Sigmoid colon (tissue), 7 donors: ENCODE results near the gene TMED5. TPM values are rescaled to one million over a fixed set of nuclear protein-coding genes. Genes with fewer than 3 reads are reported as not detected.

Experiments used
- DNase-seq: peaks from one replicate; pipeline ENCODE4 v3.0.0-alpha.2; 2019
- H3K27ac ChIP-seq, 4 donors: fragments of 200-600 bp; sonication (generic); one replicate each; pipeline ENCODE4 v1.5.1; 2016 to 2019; ENCODE audit warnings: mild to moderate bottlenecking in 1 of 4
- H3K27me3 ChIP-seq, 3 donors: fragments of 200-600 bp; sonication (generic); one replicate each; pipeline ENCODE4 v1.5.1; 2019; ENCODE audit warnings: mild to moderate bottlenecking in 1 of 3
- H3K36me3 ChIP-seq, 4 donors: fragments of 200-600 bp; sonication (generic); one replicate each; pipeline ENCODE4 v1.5.1; 2016 to 2019
- H3K4me1 ChIP-seq, 4 donors: fragments of 200-600 bp; sonication (generic); one replicate each; pipeline ENCODE4 v1.5.1; 2017 to 2019
- H3K4me3 ChIP-seq, 4 donors: fragments of 200-600 bp; sonication (generic); one replicate each; pipeline ENCODE4 v1.5.1; 2017 to 2019; ENCODE audit warnings: mild to moderate bottlenecking in 2 of 4, moderate library complexity in 1 of 4
- H3K9me3 ChIP-seq, 4 donors: fragments of 200-600 bp in 3 of 4; sonication (generic) in 3 of 4; one replicate each; pipeline versions ENCODE4 v1.5.1 to v1.6.1; 2013 to 2019
- EP300 ChIP-seq, 4 donors: sonication (generic); formaldehyde crosslinking; IDR thresholded peaks; one replicate each; pipeline ENCODE4 v1.6.1; 2017; ENCODE audit warnings: antibody characterized with exemption in 4 of 4
- POLR2A ChIP-seq, 2 donors: fragments of 450-650 bp; IDR thresholded peaks; one replicate each; pipeline ENCODE4 v1.6.1; 2016; ENCODE audit warnings: antibody characterized with exemption in 2 of 2, mild to moderate bottlenecking in 2 of 2, moderate library complexity in 2 of 2
- POLR2AphosphoS5 ChIP-seq, 4 donors: sonication (generic); formaldehyde crosslinking; IDR thresholded peaks; one replicate each; pipeline ENCODE4 v1.6.1; 2017; ENCODE audit warnings: antibody characterized with exemption in 4 of 4
- WGBS, 2 donors: extraction: QIAGEN DNeasy Blood & Tissue Kit; methylation state at CpG; one replicate each; pipeline ENCODE4 v1.1.7; 2013; 5-methylcytosine and 5-hydroxymethylcytosine counted together
- intact Hi-C: fragments of 100-400 bp; cut with DNase I; formaldehyde crosslinking; loops from one replicate; pipeline ENCODE4 v1.15.1; 2023
- polyA plus RNA-seq, 3 donors: library from polyadenylated mRNA; stranded (reverse); fragments of 200-250 nt; gene quantifications; one replicate each; pipeline ENCODE4 v1.2.3, GENCODE V29; 2013
- small RNA-seq, 3 donors: library from RNA; depleted of rRNA; stranded (forward); fragments of <200 nt; gene quantifications; one replicate each; pipeline ENCODE3, GENCODE V24; 2016
- total RNA-seq, 4 donors: library from RNA; depleted of rRNA; stranded (reverse); fragments of >200 nt; gene quantifications; one replicate each; pipeline ENCODE4 v1.1.0, GENCODE V29; 2016
- TF ChIP-seq, protein P1 (sequence below), 4 experiments: fragments of 450-650 bp in 3 of 4; fragments of 200-600 bp in 1 of 4; IDR thresholded peaks; one replicate each; pipeline ENCODE4 v1.5.1; 2016 to 2019; ENCODE audit warnings: antibody characterized with exemption in 4 of 4, mild to moderate bottlenecking in 3 of 4, moderate library complexity in 2 of 4
- donor health status: healthy with polysubstance abuse.
- donor health status: Bipolar disorder and iron deficiency.
- donor health status: healthy.

TMED5 gene
- total and polyA plus RNA-seq, 7 donors: 9.0 to 59.7 (median 41.0) TPM

GRCh38 chr1:93108335-93108734, 71.9 kb downstream of the TMED5 start:
- H3K4me1 ChIP-seq: peaks cover 0 to 21% (median 7%) of the 10 kb centered on the region in 4 donors
- WGBS, 2 donors: 98% methylated on average over 2 of the region's 2 CpGs
- H3K27me3 ChIP-seq: no peaks in the 10 kb centered on the region
- H3K4me3 ChIP-seq: no peak overlapping the region
- H3K36me3 ChIP-seq: peaks cover 0 to 5% (median 0%) of the 10 kb centered on the region in 4 donors
- TF ChIP-seq EP300 (IDR thresholded peaks at IDR 0.05) (no peak), POLR2AphosphoS5 (IDR thresholded peaks at IDR 0.05) (no peak)
- TF ChIP-seq, protein P1, sequence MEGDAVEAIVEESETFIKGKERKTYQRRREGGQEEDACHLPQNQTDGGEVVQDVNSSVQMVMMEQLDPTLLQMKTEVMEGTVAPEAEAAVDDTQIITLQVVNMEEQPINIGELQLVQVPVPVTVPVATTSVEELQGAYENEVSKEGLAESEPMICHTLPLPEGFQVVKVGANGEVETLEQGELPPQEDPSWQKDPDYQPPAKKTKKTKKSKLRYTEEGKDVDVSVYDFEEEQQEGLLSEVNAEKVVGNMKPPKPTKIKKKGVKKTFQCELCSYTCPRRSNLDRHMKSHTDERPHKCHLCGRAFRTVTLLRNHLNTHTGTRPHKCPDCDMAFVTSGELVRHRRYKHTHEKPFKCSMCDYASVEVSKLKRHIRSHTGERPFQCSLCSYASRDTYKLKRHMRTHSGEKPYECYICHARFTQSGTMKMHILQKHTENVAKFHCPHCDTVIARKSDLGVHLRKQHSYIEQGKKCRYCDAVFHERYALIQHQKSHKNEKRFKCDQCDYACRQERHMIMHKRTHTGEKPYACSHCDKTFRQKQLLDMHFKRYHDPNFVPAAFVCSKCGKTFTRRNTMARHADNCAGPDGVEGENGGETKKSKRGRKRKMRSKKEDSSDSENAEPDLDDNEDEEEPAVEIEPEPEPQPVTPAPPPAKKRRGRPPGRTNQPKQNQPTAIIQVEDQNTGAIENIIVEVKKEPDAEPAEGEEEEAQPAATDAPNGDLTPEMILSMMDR (IDR thresholded peaks at IDR 0.05): no peak
- intact Hi-C loops: no loop called here
- peaks cover 0 to 4% (median 0%) of the 10 kb centered on the region in 4 donors for H3K9me3 ChIP-seq
- no peak overlapping the region for H3K27ac ChIP-seq
- no peak for DNase-seq

GRCh38 chr1:93107395-93107794, 72.8 kb downstream of the TMED5 start:
- TF ChIP-seq EP300 (IDR thresholded peaks at IDR 0.05): no peak
- TF ChIP-seq POLR2A (IDR thresholded peaks at IDR 0.05): no peak
- TF ChIP-seq POLR2AphosphoS5 (IDR thresholded peaks at IDR 0.05): no peak
- TF ChIP-seq, protein P1 (IDR thresholded peaks at IDR 0.05): no peak
- H3K27me3 ChIP-seq: no peaks in the 10 kb centered on the region
- H3K36me3 ChIP-seq: peaks cover 0 to 5% (median 0%) of the 10 kb centered on the region in 4 donors
- no peak overlapping the region for H3K4me3 ChIP-seq
- peaks cover 0 to 4% (median 0%) of the 10 kb centered on the region in 4 donors for H3K9me3 ChIP-seq
- intact Hi-C loops: no loop called here
- H3K27ac ChIP-seq: no peak overlapping the region
- DNase-seq: no peak
- peaks cover 0 to 21% (median 7%) of the 10 kb centered on the region in 4 donors for H3K4me1 ChIP-seq
- 95 to 99% methylated on average over 4 of the region's 4 CpGs for WGBS, 2 donors

DNA sequence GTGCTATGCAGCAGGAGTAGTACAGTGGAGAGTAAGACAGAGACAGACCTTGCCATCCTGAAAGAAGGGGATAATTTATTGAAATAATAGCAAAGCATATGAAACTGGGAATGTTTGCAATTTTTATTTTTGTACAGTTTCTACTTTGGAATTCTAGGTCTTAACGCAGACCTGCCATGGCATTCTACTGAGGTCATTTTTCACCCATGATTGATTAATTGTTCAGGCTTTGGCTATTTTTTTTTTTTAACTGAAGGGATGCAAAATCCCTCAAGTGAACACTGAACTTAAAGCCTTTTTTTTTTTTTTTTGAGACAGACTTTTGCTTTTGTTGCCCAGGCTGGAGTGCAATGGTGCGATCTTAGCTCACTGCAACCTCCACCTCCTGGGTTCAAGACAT, 74.0 kb downstream of the TMED5 start:
- no peaks in the 10 kb centered on the region for H3K27me3 ChIP-seq
- no peak for DNase-seq
- peaks cover 0 to 4% (median 0%) of the 10 kb centered on the region in 4 donors for H3K9me3 ChIP-seq
- H3K4me3 ChIP-seq: no peak overlapping the region
- H3K4me1 ChIP-seq: peaks cover 0 to 12% (median 3%) of the 10 kb centered on the region in 4 donors
- H3K36me3 ChIP-seq: peaks cover 0 to 5% (median 0%) of the 10 kb centered on the region in 4 donors
- intact Hi-C loops: no loop called here
- TF ChIP-seq POLR2AphosphoS5 (IDR thresholded peaks at IDR 0.05) (no peak), EP300 (IDR thresholded peaks at IDR 0.05) (no peak), POLR2A (IDR thresholded peaks at IDR 0.05) (no peak)
- TF ChIP-seq, protein P1 (IDR thresholded peaks at IDR 0.05): no peak
- WGBS, 2 donors: 95 to 97% methylated on average over 2 of the region's 2 CpGs
- no peak overlapping the region for H3K27ac ChIP-seq

GRCh38 chr1:93102142-93102541, 78.1 kb downstream of the TMED5 start:
- Histone ChIP-seq H3K4me1 (peaks cover 0 to 5% (median 0%) of the 10 kb centered on the region in 4 donors), H3K36me3 (peaks cover 0 to 1% (median 0%) of the 10 kb centered on the region in 4 donors), H3K27ac (no peak overlapping the region), H3K9me3 (peaks cover 0 to 1% (median 0%) of the 10 kb centered on the region in 4 donors), H3K4me3 (no peak overlapping the region), H3K27me3 (no peaks in the 10 kb centered on the region)
- TF ChIP-seq POLR2A (IDR thresholded peaks at IDR 0.05) (no peak), POLR2AphosphoS5 (IDR thresholded peaks at IDR 0.05) (no peak), EP300 (IDR thresholded peaks at IDR 0.05) (no peak)
- TF ChIP-seq, protein P1 (IDR thresholded peaks at IDR 0.05): no peak
- 95% methylated on average over 4 of the region's 4 CpGs for WGBS, 2 donors
- DNase-seq: no peak
- intact Hi-C loops: no loop called here

Small RNA genes within 50 kb of the gene (small RNA-seq; reads per million reads assigned to genes)
- 0 reads per million in 3 donors for gene AC126124.1

Other genes starting within 250 kb of the TMED5 start
- gene DIPK1A, start 219.0 kb downstream of the TMED5 start, total RNA-seq: 10 to 100 TPM; 19.1 to 35.5 (median 26.7) TPM
- gene DIPK1A, start 219.0 kb downstream of the TMED5 start, polyA plus RNA-seq: 1 to 10 TPM; 1.8 to 7.3 (median 2.5) TPM
- 10 to 100 TPM; 12.3 to 17.8 (median 13.5) TPM for gene MTF2, start 101.1 kb downstream of the TMED5 start, total RNA-seq
- 10 to 100 TPM in 1 of 3 donors, 1 to 10 TPM in 2; 7.2 to 11.9 (median 7.6) TPM for gene MTF2, start 101.1 kb downstream of the TMED5 start, polyA plus RNA-seq
- 1 to 10 TPM; 2.2 to 6.9 (median 3.6) TPM for gene CCDC18, start 311 bp upstream of the TMED5 start, total RNA-seq
- 1 to 10 TPM in 1 of 3 donors, under 1 TPM in 2; 0.60 to 5.8 (median 0.92) TPM for gene CCDC18, start 311 bp upstream of the TMED5 start, polyA plus RNA-seq
- gene DR1, start 165.5 kb upstream of the TMED5 start, total RNA-seq: 10 to 100 TPM; 19.9 to 24.2 (median 20.3) TPM
- 10 to 100 TPM; 20.4 to 29.8 (median 21.6) TPM for gene DR1, start 165.5 kb upstream of the TMED5 start, polyA plus RNA-seq